GM18868 (cell line): ENCODE results near the gene UTF1.
"Not testable (repeated sequence)": the region's sequence is repeated elsewhere in the genome, so short reads cannot be mapped to it uniquely, and the experiment has no call there.

ENCODE experiments used
- ATAC-seq: cut with Tn5 transposase; IDR thresholded peaks from one replicate; pipeline ENCODE4 v1.9.1; 2021; ENCODE audit warnings: mild to moderate bottlenecking, moderate library complexity; ENCODE audit not compliant: unreplicated experiment

Gene UTF1

DNA sequence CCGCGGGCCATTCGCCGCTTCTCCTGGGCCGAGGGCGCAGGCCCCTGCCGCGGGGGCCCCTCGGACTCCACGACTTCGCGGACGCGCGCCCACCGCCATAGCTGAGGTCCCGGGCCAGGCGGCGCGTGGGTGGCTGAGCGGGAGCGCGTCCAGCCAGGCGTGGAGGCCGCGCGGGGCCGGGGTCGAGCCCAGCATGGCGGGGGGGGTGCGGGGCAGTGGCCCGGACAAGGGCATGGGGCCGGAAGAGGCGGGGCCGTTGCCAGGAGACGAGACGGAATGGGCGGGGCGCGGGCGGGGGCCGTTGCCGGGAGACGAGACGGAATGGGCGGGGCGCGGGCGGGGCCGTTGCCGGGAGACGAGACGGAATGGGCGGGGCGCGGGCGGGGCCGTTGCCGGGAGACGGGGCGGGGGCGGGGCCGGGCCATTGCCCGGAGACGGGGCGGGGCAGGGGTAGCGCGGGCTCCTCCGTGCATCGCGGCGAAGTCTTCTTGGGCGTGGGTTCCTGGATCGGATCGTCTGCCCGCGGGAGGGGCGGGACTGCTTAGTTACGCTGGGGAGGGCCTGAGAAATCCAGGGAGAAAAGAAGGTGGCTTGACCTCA is 31.8 kb downstream of the UTF1 start:
- ATAC-seq: peak; percentile 49

DNA sequence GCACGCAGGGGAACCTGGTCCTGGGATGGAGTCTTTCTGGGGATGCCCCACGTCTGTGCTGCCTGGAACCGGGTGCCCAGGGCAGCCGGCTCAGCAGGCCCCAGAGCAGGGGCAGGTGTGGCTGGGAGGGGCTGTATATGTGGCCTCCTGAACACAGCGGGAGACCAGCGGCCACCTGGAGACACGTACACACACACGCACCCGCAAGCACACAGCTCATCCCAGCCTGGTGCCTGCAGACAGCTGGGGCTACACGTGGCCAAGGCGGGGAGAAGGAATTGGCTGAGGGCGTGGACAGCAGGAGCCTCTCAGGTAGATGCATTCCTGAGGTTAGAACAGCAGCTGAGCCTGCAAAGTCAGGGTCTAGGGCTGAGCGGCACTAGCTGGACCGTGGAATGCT is 32.7 kb downstream of the UTF1 start:
- no peak for ATAC-seq

DNA sequence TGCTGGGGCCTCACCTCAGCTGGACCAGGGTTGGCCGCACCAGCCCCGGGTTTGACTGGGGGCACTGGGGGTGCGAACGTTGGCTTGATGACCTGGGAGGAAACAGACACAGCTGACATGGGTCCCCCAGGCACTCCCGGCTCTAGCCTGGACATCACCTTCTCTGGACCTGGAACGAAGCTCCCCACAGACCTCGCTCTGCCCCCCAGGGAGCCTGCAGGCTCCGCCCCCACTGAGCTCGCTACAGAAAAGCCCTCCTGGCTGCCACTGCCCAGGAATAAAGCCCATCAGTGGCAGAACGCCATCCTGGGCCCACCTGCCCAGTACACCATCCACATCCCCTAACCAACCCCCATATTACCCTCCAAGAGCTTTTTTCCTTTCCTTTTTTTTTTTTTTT is 33.7 kb downstream of the UTF1 start:
- ATAC-seq: no peak

DNA sequence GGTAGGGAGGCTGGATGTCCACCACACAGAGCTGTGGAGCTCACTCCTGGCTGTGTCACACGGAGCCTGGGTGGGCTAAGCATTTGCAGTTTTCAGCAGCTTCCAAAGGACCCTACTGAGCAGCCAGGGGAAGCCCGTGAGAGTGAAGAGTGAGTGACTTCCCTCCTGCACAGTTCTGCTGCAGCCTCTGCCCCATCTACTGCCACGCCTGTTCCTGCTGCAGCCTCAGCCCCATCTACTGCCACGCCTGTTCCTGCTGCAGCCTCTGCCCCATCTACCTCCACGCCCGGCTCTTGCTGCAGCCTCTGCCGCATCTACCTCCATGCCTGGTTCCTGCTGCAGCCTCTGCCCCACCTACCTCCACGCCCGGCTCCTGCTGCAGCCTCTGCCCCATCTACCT is 34.4 kb downstream of the UTF1 start:
- no peak for ATAC-seq

DNA sequence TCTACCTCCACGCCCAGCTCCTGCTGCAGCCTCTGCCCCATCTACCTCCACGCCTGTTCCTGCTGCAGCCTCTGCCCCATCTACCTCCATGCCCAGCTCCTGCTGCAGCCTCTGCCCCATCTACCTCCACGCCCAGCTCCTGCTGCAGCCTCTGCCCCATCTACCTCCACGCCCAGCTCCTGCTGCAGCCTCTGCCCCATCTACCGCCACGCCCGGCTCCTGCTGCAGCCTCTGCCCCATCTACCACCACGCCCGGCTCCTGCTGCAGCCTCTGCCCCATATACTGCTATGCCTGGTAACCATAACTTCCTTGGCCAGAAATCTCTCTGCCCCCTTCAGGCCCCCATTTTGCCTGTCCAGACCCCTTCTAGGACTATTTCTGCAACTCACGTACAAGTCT is 35.0 kb downstream of the UTF1 start:
- not testable (repeated sequence) for ATAC-seq

DNA sequence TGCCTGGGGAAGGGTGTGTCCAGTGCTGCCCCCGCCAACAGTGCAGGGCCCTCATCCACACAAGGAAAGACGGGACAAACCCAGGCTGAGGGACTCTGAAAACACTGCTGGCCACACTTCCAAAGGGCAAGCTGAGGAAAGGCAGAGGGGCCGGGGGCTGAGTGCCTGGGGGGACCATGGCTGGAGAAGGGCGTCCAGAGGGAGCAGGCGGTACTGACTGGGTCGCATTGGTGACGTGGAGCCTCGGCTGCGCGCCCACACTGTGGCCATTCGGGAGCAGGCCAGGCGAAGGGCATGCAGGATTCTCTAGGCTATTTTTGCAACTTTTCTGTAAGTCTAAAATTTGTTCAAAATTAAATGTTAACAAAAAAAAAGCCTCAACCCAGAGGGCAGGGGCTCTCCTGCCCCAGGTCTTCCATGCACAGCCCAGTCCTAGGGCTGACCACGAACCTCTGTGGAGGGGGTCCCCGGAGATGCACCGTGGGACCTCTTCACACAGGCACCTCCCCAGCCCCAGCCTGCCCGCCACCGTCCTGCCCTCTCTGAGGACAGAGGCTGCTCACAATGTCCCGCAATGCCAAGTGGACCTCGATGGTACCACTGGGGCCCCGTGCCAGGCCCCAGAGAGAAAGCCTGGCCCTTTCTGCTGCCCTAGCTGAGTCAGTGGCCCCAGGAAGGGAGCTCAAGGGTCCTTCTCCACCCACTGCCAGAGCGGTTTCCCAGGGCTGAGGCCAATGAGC is 36.2 kb downstream of the UTF1 start:
- ATAC-seq: no peak

DNA sequence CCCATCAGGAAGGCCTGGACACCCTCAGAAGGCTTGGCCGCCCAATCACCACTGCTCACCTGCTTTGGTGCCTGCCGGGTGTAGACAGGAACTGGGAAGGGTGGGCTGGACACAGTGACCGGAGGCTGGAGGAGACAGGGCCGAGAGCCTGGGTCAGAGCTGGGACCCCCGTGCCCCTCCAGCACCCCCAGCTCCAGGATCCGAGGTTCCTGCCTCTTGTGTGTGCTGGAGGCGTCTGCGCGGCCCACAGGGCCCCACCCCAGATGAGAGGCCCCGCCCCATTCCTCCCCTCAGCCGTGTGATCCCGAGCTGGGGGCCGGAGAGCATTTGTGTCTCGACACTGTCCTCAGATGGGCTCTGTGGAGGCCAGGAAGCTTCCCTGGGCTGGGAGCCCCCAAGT is 37.3 kb downstream of the UTF1 start:
- ATAC-seq: no peak

DNA sequence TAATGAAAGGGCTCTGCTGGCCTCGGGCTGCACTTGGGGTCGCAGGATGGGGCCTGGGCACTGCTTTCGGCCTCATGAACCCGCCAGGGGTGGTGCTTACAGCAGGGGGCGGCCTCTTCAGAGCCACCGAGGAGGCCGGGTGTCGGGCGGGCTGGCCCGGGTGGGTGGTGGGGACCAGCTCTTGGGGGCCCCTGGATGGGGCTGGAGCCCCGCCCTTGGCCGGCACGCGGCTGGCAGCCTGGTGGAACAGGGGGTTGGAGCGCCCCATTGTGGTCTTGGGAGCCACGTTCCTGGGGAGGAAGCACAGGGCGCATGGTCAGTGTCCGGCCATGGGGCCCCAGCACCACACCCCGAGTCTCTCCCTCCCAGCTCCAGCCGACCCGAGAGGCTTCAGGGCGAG is 37.8 kb downstream of the UTF1 start:
- no peak for ATAC-seq

DNA sequence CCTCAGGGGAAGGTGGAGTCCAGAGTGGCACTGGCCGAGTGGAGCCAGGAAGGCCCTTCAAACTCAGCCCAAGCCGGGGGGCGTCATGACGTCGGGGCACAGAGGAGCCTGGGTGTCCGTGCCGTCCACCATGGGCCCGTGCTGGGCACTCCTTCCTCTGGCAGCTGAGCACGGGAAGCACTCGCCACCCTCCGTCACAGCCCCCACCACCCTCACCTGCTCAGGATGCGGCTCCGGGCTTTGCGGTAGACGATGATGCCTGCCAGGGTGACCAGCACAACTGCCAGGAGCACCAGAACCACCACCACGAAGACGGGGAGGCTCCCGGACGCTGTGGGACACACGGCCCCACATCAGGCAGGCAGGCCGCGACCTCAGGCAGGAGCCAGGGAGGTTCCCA is 38.5 kb downstream of the UTF1 start:
- ATAC-seq: no peak

DNA sequence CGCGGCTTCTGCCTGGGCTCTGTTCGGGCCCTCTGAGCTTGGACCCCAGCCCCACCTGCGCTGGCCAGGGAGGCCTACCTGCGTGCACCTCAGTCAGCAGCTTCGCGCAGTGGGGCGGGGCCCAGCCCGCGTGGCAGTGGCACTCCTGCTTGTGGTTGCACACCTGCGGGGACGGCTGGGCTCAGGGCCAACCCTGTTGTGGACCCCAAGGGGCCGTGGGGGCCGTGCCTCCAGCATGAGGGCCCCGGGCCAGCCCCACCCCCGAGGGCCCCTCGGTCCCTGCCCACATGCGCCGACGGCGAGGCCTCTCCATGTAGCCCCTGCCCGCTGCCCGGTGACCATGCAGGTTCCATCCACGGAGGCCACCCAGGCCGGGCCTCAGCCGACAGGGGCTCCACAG is 39.4 kb downstream of the UTF1 start:
- no peak for ATAC-seq

DNA sequence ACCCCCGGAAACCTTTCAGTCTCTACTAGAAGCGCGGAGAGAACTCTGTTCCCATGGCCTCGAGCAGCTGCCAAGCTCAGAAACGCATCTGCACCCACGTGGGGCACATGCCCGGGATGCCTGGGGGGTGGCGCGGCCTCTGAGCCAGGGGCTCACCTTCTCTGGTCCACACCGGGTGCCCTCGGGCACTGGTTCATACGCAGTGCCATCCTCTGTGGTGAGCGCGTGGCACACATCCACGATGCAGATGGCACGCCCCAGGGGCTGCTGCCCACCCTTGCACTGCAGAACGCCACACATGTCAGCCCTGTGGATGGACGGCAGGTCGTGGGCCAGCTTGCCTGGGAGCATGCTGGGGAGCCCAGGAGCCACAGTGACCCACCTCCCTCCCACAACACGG is 40.2 kb downstream of the UTF1 start:
- ATAC-seq: no peak

DNA sequence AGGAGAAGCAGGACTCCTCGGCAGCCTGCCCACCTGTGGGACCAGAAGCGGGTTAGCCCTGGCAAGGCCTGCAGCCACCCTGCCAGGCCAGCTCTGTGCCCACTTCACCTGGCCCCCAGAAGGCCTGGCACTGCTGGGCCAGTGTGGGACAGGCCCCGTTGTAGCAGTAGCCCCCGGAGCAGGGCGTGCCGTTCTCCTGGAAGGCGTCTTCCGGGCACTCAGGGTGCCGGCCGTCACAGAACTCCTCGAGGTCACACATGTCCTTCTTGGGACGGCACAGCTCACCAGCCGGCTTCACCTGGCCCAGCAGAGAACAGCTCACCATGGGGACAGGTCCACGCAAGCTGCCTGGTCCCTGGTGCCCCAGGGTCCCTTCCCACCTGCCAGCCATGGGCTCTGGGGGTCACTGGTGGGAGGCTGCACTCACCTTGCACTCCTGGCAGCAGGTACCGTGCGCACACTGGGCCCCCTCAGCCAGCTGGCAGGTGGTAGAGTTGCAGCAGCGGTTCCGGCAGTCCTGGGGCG is 40.8 kb downstream of the UTF1 start:
- no peak for ATAC-seq

DNA sequence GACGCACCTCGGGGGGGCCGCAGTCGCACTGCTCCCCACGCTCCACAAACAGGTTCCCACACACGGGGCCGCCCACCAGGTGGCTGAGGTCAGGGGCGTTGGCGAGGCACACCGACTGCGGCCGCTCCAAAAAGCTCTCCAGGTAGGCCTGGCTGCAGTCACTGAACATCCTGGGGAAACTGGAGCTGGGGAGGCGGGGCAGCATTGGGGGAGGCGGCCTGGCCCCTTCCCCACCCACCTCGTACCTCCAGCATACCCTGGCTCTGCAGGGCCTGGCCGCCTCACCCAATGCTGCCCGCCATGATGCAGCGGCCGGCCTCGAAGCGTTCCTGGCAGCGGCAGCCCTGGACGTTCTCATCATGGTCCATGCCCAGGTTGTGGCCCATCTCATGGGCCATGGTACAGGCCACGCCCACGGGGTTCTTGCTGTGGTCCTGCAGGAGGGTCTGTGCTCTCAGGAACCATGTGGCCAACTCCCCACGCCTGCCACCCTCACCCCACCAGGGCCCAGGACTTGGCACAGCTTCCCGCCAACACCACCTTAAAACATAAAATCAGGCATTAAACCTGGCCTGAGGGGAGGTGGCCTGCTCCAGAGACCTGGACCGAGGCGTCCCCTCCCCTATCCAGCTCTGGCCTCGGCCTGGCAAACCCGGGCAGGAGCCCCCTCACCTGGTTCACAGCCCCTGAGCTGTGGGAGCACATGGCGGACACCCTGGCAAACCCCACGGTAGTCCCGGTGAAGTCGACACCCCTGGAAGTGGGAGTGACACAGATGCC is 41.7 kb downstream of the UTF1 start:
- ATAC-seq: no peak

DNA sequence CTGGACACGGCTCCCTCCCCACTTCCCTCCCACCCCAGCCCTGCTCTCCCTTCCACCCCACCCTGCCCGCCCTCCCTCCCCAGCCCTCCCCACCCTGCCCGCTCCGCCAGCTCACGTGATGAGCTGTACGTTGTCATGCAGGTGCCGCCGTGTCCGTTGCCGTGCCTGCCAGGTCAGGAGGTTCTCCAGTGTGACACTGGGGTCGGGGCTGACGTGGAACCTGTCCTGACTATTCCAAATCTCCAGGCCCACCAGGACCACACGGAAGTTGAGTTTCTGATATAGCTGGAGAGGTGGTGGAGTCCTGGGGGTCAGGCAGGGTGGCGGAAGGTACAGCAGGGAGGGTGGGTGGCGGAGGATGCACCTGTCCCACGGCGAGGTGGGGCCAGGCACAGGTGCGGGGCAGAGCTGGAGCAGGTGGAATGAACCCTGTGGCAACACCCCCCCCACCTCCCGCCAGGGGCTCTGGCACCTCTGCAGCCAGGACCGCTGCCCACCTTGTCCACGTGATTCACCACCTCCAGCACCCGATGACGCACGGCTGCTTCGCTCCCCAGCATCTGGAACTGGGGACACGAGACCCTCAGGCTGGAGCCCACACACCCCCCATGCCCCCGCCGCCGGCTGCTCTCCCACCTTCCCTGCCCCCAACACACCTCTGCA is 42.4 kb downstream of the UTF1 start:
- ATAC-seq: no peak

DNA sequence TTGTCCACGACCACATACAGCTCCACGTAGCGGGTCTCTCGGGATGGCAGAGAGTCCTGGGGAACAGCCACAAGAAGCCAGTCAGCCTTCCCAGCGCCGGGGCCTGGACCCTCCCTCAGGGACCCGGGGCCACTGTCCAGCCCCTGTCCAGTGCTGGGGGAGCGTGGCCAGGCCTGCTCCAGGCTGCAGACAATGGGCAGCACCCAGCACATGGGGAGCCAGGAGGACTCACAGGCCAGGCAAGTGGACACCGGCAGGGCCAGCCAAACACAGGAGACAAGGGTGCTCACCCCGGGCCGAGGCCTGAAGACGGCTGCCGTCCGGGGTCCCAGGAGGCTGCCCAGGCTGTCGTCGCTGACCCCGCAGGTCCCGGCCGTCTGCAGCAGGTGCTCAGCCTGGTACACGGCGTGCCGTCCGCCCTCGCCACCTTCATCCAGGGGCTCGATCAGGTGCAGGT is 43.0 kb downstream of the UTF1 start:
- no peak for ATAC-seq

DNA sequence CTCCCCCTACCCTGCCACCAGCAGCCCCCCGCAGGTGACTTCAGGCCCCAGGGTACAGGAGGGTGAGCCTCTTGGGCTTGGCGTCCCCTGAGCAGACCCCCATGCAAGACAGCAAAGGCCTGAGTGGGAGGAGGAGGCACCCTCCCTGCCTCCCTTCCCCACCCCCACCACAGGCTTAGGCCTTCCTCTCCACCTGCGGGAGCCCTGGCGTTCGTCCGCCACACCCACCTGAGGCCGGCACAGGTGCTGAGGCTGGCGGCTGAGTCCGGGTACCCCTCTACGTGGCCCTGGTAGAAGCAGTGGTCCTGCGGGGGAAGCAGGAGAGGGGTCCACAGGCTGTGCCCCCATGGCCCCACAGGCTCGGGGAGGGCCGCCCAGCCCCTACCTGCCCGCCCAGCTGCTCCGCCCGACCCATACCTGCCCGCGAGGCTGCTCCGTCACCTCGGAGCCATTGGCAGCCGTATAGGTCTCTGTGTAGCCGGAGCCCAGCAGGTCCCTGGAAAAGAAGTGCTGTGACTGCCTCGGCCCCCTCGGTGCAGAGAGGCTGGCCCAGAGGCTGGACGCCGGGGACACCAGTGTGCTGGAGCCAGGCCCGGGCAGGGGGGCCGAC is 43.6 kb downstream of the UTF1 start:
- ATAC-seq: no peak

DNA sequence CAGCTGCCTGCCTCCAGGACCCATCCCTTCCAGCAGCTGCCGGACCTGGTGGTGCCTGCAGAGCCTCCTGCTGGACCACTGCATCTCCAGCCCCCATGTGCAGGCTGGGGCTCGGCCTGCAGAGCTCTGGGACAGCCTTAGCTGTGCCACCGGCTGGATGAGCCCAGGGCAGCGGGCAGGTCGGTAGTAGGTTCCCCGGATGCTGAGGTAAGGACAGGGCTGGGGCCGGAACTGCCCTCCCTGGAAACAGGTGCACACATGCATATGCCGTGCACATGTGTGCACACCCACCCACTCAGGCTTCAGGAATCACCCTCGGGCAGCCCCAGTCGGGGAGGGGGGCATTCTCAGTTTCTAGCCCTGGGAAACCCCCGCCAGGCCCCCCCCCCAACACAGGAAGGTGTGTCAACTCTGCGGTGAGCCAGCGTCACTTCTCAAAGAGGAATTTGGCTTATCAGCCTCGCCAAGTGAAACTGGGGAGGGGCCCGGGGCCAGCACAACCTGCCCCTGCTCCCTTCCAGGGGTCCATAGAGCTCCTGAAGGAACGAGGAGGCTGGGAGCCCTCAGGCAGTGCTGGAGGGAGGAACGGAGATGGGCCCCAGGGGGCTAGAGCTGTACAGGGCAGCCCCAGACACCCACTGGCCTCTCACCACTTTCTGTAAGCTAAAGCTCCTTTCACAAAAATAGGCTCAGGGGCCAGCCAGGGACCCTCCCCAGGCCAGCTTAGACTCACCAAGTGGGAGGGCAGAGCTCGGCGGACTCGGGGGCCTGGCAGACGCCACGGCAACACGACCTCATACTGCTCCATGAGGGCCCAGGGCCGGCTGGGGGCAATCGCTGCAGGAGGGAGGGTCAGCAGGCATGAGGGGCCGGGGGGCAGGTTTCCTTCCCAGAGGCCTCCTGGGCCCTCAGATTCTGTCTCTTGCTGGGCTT is 45.0 kb downstream of the UTF1 start:
- ATAC-seq: peak; percentile 53

DNA sequence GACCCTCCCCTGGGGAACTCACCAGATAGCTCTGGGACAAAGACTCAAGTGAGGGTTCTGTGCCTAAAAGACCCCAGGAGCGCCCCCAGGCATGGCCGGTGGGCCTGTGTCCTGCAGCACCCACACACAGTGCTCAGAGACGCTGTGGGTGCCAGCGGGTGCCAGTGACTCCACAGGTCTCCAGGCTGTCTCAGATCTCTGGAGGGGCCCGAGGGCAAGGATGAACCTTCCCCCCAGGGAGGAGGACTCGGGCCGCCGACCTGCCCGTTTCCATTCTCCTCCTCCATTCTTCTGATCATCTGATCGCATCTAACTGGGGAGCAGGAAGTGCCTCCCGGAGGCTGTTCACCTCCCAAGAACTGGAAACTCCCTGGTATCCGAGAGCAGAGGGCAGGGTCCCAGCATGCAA is 45.7 kb downstream of the UTF1 start:
- ATAC-seq: peak; percentile 34

DNA sequence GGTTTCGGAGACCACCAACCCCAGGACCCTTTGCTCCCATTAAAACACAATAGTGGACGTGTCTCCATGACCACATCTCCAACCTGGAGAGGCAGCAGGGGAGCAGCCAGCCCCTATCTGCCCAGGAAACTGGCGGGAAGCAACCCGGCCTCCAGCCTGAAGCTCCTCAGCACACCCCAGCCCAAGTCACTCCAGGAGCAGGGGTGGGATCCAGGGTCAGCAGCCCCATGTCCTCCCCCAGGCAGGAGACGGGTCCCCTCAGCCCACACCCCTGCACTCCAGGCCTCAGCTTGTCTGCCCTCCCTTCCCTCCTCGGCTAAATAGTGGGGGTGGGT is 46.0 kb downstream of the UTF1 start:
- no peak for ATAC-seq
